Stimulated activated CD8-positive, alpha-beta memory T cell treated with anti-CD3 and anti-CD28 coated beads, Interleukin-12 subunit alpha, Interleukin-12 subunit beta, amount 100 ng/mL, for 24 hours (primary cell): ENCODE measurements around the gene PLCB4.

Source experiments
- DNase-seq: peaks from one replicate; pipeline ENCODE4 v3.0.0-alpha.2; 2020; ENCODE audit errors: extremely low read depth

Gene PLCB4

GRCh38 chr20:9103955-9104354, 35.1 kb downstream of the PLCB4 start:
- no peak for DNase-seq

- no peak for DNase-seq
Measured at GRCh38 chr20:9108260-9108659, 39.4 kb downstream of the PLCB4 start.

DNA sequence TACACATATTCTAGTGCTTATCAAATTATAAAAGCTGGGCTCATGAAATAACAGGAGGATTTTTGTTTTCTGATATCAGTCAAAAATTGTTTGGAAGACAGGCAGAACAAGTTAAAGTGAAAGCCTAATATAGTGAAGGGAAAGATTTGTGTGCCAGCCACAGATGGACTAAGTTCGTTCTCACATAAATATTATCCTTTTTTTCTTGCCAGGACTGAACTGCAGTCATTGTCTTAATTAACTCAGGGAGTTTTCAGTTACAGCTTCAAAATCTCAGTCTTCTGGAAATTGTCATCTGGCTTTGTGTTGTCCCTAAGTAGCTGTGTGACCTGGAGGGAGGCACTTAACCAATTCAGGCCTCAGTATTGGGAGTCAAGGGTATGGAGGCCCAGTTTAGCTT, 40.7 kb downstream of the PLCB4 start:
- no peak for DNase-seq

DNA sequence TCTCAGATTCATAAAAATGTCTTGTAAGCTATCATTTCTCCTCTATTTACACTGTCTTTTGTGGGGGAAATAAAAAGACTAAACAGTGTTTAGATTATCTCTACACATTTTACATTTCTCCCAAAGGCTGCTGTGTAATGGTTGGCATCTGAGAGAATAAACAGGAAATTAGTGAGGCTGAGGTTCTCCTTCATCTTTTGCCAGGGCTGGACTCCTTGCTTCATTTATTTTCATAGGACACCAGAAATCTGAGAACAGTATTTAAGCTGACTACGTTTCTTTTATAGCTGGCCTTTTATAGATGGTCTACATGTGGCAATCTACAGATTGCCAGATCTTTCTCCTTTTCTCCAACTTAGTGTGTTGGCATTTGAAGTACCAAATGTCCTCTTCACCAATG, 41.5 kb downstream of the PLCB4 start:
- DNase-seq, result no peak

- DNase-seq, result no peak
Measured at GRCh38 chr20:9110916-9111432, 42.1 kb downstream of the PLCB4 start.

GRCh38 chr20:9112541-9113515, 43.9 kb downstream of the PLCB4 start:
- DNase-seq, result no peak

DNA sequence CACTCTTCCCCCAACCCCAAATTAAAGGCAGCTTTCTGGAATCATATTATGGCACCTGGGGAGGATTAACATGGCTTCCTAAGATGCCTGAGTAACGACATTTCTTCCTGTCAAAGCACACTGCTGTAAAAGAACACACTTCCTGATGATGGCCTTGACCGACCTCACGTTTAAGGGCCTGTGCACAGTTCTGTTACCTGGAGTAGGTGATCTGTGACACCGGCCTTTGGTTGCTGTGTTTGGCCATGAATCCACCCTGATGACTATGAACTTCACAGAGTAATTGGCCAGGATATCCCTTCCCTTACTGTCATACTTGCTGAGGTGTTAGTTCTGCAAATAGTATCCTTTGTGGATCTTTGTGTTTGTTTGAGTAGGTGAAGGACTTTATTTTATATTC, 45.8 kb downstream of the PLCB4 start:
- no peak for DNase-seq

DNA sequence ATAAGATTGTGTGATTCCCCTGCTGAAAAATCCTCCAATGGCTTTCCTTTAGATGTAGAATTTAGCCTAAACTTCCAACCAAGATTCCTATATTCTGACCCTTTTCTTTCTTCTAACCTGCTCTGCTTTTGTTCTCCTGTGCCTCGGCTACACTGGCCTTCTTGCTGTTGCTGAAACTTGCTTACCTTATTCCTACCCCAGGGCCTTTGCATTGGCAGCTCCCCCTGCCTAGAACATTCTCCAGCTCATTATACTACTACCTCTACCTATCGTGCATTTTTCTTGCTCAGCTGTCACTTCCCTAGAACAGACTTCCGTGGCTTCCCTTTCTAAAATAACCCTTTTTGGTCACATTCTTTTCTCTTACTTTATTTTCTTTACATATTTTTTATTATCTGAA, 48.7 kb downstream of the PLCB4 start:
- DNase-seq, result no peak

GRCh38 chr20:9119776-9120175, 50.9 kb downstream of the PLCB4 start:
- DNase-seq, result no peak

DNA sequence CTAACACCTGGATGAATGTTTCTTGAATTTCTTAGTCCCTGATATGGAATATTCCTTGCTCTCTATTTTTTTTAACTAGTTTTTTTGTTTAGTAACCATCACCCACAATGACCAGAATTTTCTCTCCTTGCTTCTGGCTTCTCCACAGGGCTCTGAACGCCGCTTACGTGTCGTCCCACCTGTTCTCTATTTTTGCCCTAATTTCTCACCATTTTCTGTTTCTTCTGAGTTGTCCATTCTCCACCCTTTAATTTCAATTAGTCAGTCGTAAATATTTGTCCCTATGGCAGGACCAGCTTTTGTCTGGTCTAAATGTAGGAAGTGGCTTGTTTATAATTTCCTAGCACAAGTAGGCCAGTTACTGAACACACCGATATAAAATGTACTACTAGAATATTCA, 52.3 kb downstream of the PLCB4 start:
- no peak for DNase-seq

- no peak for DNase-seq
Measured at GRCh38 chr20:9122571-9122970, 53.7 kb downstream of the PLCB4 start.

GRCh38 chr20:9126527-9126926, 57.6 kb downstream of the PLCB4 start:
- no peak for DNase-seq

- DNase-seq, result no peak
Measured at GRCh38 chr20:9128568-9128967, 59.7 kb downstream of the PLCB4 start.

GRCh38 chr20:9129756-9130155, 60.9 kb downstream of the PLCB4 start:
- DNase-seq, result no peak

DNA sequence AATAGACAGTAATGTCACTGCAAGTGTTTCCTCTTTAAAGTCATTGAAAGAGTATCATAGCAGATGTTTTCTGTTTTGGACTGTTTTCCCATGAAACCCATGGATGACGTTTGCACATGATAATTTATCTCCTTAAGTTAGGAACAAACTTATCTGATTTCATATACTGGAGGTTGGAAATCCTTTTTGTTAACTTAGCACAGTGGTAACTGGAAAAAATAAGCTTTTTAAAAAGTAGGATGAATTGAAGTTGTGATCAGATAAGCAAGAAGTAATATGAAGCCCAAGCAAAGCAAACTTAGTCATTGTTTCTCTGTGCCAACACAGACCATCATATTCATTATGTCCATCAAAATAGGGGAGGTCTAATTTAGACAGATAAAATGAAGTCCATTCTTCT, 61.6 kb downstream of the PLCB4 start:
- DNase-seq, result no peak

DNA sequence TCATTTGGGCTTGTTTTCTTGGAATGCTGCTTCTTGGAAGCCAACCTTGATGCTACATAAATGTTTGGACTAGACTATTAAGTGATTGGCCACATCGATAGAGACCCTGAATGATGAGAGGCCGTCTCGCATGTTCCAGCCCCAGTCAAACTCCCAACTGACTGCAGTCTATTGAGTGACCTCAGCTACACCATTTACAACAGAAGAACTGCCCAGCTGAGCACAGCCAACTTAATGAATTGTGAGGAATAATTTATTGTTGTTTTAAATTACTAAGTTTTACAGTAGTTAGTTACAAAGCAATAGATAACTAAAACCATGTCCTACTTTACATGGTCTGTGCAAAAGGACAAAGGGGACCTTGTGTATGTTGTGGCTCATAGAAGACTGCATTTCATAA, 63.0 kb downstream of the PLCB4 start:
- no peak for DNase-seq

- DNase-seq, result no peak
Measured at GRCh38 chr20:9134346-9134745, 65.5 kb downstream of the PLCB4 start.

GRCh38 chr20:9136114-9136513, 67.2 kb downstream of the PLCB4 start:
- DNase-seq, result no peak

- DNase-seq, result no peak
Measured at GRCh38 chr20:9137001-9137400, 68.1 kb downstream of the PLCB4 start.

GRCh38 chr20:9139106-9139833, 70.4 kb downstream of the PLCB4 start:
- DNase-seq, result no peak

- no peak for DNase-seq
Measured at GRCh38 chr20:9140162-9140760, 71.4 kb downstream of the PLCB4 start.

DNA sequence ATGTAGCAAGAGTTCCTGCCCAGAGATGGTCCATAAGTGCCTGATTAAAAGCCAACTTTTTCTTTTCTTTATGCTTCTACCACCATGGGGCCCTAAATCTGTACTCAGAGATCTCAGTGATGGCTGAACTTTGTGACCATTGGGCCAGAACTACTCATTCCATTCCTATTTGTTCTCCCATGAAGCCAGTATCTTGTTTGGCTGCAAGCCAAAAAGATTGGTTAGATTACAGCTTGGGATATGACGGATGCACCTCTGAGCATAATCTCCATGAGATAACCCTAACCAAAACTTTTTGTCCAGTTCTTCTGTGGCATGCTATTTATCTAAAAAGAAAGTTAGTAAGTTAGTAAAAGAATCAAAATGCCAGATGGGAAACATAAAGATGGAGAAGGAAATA, 72.2 kb downstream of the PLCB4 start:
- DNase-seq, result no peak
